ENCODE measurements around the gene SLC15A1. TPM values are rescaled to one million over a fixed set of nuclear protein-coding genes. Genes with fewer than 3 reads are reported as not detected.

Gene SLC15A1
- total RNA-seq, 2 donors from 2014 or later, result 0.53 to 0.81 TPM

DNA sequence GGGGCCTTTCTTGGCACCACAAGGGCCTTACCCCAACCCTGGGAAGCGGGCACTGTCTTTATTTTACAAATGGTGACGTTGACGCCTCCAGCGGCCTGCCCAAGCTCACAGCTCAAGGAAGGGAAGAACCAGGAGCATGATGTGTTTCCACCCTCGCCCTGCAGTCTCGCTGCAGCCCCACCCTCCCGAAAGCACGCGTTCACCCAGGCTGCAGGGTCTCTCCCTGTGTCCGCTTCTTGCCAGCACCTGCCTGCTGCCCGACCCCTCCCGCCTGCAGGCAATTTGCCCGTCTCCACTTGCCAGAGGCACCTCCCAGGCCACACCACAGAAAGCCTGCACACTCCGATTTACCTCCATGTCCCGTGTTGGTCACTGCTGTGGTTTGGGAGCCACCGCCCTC is 76.6 kb downstream of the SLC15A1 start:
- H3K4me3 ChIP-seq (ENCODE audit: low read length), result no peak overlapping the region
- Mint-ChIP-seq H3K9me3 (no peaks in the 10 kb centered on the region), H3K4me3 (no peak overlapping the region), H3K4me1 (no peaks in the 10 kb centered on the region), H3K27ac (no peak overlapping the region), H3K36me3 (ENCODE audit: low read depth) (no peaks in the 10 kb centered on the region), H3K27me3 (ENCODE audit: insufficient read depth) (peaks cover 11% of the 10 kb centered on the region)
- H3K36me3 ChIP-seq (ENCODE audit: control insufficient read depth, insufficient read depth, low read length), result no peaks in the 10 kb centered on the region
- no peak for DNase-seq
- TF ChIP-seq, protein P1, sequence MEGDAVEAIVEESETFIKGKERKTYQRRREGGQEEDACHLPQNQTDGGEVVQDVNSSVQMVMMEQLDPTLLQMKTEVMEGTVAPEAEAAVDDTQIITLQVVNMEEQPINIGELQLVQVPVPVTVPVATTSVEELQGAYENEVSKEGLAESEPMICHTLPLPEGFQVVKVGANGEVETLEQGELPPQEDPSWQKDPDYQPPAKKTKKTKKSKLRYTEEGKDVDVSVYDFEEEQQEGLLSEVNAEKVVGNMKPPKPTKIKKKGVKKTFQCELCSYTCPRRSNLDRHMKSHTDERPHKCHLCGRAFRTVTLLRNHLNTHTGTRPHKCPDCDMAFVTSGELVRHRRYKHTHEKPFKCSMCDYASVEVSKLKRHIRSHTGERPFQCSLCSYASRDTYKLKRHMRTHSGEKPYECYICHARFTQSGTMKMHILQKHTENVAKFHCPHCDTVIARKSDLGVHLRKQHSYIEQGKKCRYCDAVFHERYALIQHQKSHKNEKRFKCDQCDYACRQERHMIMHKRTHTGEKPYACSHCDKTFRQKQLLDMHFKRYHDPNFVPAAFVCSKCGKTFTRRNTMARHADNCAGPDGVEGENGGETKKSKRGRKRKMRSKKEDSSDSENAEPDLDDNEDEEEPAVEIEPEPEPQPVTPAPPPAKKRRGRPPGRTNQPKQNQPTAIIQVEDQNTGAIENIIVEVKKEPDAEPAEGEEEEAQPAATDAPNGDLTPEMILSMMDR (conservative IDR thresholded peaks at IDR 0.05), result no peak
- no peaks in the 10 kb centered on the region for H3K4me1 ChIP-seq (ENCODE audit: control insufficient read depth, insufficient read depth, low read length)
- H3K27me3 ChIP-seq (ENCODE audit: control insufficient read depth, insufficient read depth, low read length, poor library complexity, severe bottlenecking), result no peaks in the 10 kb centered on the region
- no peak overlapping the region for H3K27ac ChIP-seq (ENCODE audit: low read depth, low read length)
- no peak overlapping the region for H3K9ac ChIP-seq (ENCODE audit: extremely low read depth, low read length, poor library complexity, severe bottlenecking)
- WGBS, 2 experiments (ENCODE audit: insufficient coverage in 1 of 2, insufficient read length in 1 of 2), result 84 to 98% methylated on average over 11 to 16 of the region's 16 CpGs
- no peaks in the 10 kb centered on the region for H3K9me3 ChIP-seq (ENCODE audit: control insufficient read depth, low read length)

GRCh38 chr13:98675066-98675465 is 77.4 kb downstream of the SLC15A1 start:
- no peak overlapping the region for H3K9ac ChIP-seq (ENCODE audit: extremely low read depth, low read length, poor library complexity, severe bottlenecking)
- Mint-ChIP-seq H3K27me3 (ENCODE audit: insufficient read depth) (peaks cover 11% of the 10 kb centered on the region), H3K9me3 (no peaks in the 10 kb centered on the region), H3K4me1 (no peaks in the 10 kb centered on the region), H3K4me3 (no peak overlapping the region), H3K36me3 (ENCODE audit: low read depth) (no peaks in the 10 kb centered on the region), H3K27ac (peak overlapping the region; percentile 2)
- TF ChIP-seq, protein P1 (conservative IDR thresholded peaks at IDR 0.05), result no peak
- H3K4me1 ChIP-seq (ENCODE audit: control insufficient read depth, insufficient read depth, low read length), result no peaks in the 10 kb centered on the region
- H3K4me3 ChIP-seq (ENCODE audit: low read length), result no peak overlapping the region
- H3K36me3 ChIP-seq (ENCODE audit: control insufficient read depth, insufficient read depth, low read length), result no peaks in the 10 kb centered on the region
- DNase-seq, result no peak
- WGBS, 2 experiments (ENCODE audit: insufficient coverage in 1 of 2, insufficient read length in 1 of 2), result 62 to 81% methylated on average over 4 to 11 of the region's 11 CpGs
- H3K27ac ChIP-seq (ENCODE audit: low read depth, low read length), result no peak overlapping the region
- no peaks in the 10 kb centered on the region for H3K9me3 ChIP-seq (ENCODE audit: control insufficient read depth, low read length)
- H3K27me3 ChIP-seq (ENCODE audit: control insufficient read depth, insufficient read depth, low read length, poor library complexity, severe bottlenecking), result no peaks in the 10 kb centered on the region

GRCh38 chr13:98672947-98673613 is 79.4 kb downstream of the SLC15A1 start:
- 30 to 34% methylated on average over 11 of the region's 11 CpGs for WGBS, 2 experiments (ENCODE audit: insufficient coverage in 1 of 2, insufficient read length in 1 of 2)
- Histone ChIP-seq H3K27ac (ENCODE audit: low read depth, low read length) (no peak overlapping the region), H3K9me3 (ENCODE audit: control insufficient read depth, low read length) (no peaks in the 10 kb centered on the region), H3K27me3 (ENCODE audit: control insufficient read depth, insufficient read depth, low read length, poor library complexity, severe bottlenecking) (no peaks in the 10 kb centered on the region), H3K4me1 (ENCODE audit: control insufficient read depth, insufficient read depth, low read length) (no peaks in the 10 kb centered on the region), H3K9ac (ENCODE audit: extremely low read depth, low read length, poor library complexity, severe bottlenecking) (no peak overlapping the region), H3K4me3 (ENCODE audit: low read length) (no peak overlapping the region), H3K36me3 (ENCODE audit: control insufficient read depth, insufficient read depth, low read length) (no peaks in the 10 kb centered on the region)
- no peak overlapping the region for H3K4me3 Mint-ChIP-seq
- H3K4me1 Mint-ChIP-seq, result peaks cover 2% of the 10 kb centered on the region
- H3K9me3 Mint-ChIP-seq, result no peaks in the 10 kb centered on the region
- peak; percentile 87 for DNase-seq
- H3K27ac Mint-ChIP-seq, result no peak overlapping the region
- no peaks in the 10 kb centered on the region for H3K36me3 Mint-ChIP-seq (ENCODE audit: low read depth)
- TF ChIP-seq, protein P1 (conservative IDR thresholded peaks at IDR 0.05), result peak; percentile 98
- peaks cover 11% of the 10 kb centered on the region for H3K27me3 Mint-ChIP-seq (ENCODE audit: insufficient read depth)
